CD4-positive, alpha-beta T cell treated with Interleukin-4 for 1 hour (primary cell): ENCODE measurements around the gene LY9.
"Not testable (repeated sequence)": the region's sequence is repeated elsewhere in the genome, so short reads cannot be mapped to it uniquely, and the experiment has no call there.

Source experiments
- DNase-seq, 2 donors: peaks; one replicate each; pipeline ENCODE4 v3.0.0-alpha.2; 2020 to 2022

The LY9 gene

DNA sequence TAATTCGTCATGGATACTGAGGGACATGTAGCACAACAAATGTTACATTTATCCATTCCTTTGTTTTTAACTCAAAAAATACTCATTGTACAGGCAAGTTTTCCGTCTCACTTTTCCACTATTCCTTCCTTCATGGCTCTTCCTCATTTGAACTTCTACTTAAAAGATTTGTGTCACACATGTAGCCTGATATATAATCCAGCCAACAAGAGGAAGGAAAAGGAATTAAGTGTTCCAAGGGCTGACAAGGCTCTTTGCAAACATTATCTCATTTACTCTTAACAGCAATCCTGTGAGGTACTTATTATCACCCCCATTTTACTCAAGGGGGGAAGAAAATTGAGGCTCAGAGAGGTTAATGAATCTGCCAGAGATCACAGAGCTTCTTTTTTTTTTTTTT lies 43.8 kb downstream of the LY9 start:
- no peak for DNase-seq

DNA sequence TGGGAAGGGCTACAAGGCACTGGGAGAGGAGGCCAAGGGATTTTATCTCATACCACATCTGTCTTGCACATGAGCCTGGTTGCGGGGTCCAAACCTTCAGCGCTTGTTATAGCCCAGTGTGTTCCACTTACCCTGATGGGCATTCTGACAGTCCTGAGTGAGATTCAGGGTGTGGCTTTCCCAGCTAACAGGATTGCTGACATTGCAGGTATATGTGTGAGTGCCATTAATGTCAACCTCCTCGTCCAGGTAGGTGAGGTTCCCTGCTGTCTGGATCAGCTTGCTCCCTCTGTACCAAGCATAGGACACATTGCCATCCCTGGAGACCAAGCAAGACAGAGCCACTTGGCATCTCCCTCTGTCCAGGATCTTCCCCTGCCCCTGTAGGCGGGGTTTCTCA lies 45.1 kb downstream of the LY9 start:
- DNase-seq: no peak

DNA sequence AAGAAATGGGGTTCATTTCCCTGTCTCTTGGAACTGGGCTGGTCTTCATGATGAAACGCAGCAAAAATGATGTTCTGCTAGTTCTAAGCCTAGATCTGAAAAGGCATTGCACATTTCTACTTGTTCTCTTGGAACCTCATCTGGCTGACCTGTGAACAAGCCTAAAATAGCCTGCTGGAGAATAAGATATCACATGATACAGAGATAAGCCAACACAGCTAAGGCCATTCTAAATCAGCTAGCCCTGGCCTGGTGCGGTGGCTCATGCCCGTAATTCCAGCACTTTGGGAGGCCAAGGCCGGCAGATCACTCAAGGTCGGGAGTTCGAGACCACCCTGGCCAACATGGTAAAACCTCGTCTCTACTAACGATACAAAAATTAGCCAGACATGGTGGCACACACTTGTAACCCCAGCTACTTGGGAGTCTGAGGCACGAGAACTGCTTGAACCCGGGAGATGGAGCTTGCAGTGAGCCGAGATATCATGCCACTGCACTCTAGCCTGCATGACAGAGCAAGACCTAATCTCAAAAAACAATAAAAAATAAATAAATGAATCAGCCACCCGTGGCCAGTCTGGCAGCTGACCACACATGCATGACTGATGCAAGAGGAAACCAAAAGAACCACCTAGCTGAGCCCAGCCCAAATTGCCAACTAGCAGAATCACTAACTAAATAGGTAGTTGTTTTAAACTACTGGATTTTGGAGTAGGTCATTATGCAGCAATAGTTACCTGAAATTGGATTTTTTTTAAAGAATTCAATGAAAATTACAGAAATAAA lies 48.7 kb downstream of the LY9 start:
- DNase-seq: no peak

DNA sequence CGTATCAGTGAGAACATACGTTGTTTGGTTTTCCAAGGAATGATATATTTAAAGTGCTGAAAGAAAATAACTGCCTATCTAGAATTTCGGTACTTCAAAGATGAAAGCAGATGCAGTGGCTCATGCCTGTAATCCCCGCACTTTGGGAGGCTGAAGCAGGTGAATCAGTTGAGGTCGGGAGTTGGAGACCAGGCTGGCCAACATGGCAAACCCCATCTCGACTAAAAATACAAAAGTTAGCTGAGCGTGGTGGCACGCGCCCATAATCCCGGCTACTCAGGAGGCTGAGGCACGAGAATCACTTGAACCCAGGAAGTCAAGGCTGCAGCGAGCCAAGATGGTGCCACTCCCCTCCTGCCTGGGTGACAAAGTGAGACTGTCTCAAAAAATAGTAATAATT lies 50.3 kb downstream of the LY9 start:
- DNase-seq: no peak

DNA sequence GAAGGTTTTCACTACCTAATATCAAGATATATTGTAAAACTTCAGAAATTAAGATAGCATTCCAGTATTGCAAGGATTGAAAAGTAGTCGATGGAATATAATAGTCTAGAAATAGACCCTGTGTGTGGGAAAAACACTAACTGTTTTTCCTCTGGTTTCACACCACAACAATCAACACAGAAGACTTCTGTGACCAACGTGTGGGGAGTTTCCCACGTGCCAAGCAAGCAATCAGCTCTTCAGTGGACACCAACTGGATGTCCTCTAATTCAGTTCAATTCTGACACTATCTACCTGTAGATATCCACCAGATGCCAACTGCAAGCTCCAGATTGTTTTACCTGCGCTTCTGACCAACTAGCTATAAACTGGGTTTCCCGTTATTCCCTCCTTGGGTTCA lies 54.6 kb downstream of the LY9 start:
- DNase-seq: no peak

DNA sequence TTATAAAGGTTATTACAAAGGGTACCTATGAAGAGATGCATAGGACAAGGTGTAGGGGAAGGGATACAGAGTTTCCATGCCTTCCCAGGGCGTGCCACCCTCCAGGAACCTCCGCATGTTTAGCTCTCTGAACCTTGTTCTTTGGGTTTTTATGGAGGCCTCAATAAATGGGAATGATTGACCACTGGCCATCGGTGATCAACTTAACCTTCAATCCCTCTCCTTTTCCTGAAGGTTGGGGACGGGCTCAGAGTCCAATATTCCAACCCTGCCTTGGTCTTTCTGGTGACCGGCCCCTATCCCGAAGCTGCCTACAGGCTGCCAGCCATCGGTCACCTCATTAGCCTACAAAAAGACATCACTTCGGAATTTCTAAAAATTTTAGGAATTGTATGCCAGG lies 55.0 kb downstream of the LY9 start:
- DNase-seq: no peak

DNA sequence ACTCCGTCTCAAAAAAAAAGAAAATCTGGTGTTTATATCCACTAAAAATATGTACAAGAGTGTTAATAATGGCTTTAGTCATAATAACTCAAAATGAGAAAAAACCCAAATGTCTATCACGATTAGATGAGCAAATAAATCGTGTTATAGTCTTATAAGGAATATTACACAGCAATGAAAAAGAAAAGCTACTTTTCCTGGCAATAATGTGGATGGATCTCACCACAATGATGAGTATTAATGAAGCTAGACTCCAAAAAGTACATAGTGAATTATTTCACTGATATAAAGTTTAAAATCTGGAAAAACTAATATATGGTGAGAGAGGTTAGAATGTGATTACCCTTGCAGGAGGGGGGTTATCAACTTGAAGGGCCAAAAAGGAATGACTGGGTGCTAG lies 57.0 kb downstream of the LY9 start:
- DNase-seq: no peak

DNA sequence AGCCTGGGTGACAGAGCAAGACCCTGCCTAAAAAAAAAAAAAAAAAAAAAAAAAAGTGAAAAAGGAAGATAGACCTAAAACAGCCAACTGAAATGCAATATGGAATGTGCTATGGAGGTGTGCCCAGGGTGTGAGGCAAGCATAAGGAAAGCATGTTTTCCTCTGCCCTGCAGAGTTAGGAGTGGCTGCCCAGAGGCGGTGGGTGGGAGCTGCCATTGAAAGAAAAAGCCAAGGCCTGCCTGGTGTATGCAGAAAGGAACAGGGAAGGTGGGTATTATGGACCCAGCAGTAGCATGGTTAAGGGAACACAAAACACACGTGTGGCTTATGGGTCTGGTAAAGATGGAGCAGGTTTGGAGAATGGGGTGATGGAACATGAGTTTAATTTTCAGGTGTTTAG lies 57.8 kb downstream of the LY9 start:
- no peak for DNase-seq

DNA sequence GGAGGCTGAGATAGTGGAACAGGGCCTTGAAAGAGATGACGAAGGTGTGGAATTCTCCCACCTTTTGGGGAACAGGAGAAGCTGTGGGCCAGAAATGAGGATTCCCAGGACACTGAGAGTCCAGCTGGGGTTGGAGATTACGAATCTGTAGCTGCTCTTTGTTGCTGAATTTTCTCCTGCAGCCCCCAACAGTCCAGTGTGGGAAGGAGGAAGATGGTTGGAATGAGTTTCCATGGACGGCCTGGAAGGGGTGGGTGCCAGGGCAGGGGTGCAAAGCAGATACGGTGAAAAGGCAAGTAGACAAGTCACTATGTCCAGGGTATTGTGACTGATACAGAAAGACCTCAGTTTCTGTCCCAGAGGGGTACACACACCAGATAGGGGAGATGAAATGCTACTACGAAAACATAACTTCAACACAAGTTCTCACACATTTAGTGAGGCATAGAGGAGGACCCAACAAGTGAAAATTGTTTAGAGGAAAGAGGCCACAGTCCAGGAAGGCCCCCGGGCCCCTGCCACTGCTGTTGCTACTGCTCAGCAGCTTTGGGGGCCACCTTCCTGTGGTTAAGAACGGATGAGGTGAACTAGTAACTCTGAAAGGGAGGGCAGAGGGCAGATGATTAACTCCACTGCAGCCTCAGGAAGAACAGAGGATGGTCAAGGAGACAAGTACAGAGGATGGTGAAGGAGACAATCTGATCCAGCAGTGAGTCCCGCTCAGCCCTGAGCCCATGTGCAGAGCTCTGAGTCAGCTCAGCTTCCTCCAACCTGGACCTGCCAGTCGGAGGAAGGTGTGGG lies 59.4 kb downstream of the LY9 start:
- DNase-seq: peak in 1 of 2 donors; percentile 32

DNA sequence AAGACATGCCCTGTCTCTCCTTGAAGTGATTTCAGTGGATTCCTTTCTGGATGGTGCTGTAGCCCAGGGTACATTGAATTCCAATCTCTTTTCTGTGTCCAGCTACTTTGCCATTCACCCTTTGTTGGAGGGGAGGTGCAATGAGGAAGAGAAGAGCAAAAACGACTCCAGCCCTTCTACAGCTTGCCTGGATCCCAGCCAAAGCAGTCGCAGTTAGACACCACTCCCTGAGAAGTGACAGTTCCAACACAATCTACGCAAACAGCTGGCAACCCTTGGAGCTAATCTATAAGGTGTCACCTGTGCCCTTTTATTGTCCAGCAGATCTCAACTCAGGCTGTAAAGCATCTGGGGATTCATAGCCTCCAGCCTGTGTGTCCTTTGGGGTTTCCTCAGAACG lies 62.1 kb downstream of the LY9 start:
- no peak for DNase-seq

DNA sequence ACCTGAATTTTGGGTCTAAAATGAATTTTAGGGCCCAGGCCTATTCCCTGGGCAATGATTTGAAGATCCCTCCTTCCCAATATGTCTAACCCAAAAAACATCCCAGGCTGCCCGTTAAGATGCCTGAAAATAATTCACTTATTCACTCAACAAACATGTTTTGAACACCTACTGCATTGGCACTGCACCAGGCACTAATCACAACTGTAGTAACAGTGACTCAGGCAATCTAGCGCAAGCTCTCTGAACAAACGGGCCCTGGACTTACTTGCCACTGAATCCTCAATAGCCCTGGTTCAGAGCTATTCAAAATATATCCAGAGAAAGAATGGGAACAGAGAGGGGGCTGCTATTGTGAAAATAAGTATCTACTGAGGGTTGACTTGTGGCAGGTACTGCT lies 62.5 kb downstream of the LY9 start:
- no peak for DNase-seq

DNA sequence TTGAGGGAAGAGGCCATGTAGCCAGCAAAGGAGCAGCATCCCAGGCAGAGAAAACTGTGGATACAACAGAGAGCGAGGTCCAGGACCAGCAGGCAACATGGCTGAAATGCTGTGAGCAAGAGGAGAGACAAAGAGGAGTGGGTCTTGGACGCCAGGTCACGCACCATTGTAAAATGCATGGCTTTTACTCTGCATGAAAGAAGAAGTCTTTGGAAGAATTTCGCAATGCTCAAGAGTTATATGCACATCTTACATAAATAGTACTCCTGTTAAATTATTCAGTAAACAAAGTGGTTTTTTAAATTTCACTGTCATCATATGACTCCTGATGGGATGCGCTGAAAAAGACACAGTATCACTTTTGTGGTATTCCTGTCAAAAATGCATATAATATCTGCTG lies 63.2 kb downstream of the LY9 start:
- DNase-seq: no peak

DNA sequence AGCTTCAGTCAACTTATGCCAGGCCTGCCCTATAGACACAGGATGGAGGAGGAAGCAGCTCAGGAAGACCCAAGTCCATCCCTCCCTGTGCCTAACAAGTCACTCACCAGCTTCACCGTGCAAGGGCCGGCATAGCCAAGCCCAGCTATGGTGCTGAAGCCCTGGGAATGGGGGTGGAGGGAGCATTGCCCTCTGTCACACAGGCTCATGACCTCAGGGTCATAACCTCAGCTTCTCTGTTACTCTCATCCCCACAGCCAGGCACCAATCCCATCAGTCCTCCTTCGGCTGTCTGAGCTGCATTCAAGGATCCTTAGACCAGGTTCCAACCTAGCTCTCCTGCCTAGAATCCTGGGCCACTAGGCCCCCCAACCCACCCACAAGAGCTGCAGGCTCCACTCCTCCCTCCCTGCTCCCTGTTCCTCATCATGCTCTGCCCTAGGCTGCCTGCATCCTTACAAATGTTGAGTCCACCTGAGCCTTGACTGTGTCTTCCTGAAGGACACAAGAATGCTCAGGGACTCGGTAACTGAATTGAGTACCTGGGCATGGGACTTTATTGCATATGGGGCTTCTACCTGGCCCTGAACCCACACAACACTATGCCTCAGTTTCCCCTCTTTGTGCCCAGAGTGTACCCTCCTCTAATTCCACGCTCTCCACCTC lies 65.0 kb downstream of the LY9 start:
- DNase-seq: no peak

DNA sequence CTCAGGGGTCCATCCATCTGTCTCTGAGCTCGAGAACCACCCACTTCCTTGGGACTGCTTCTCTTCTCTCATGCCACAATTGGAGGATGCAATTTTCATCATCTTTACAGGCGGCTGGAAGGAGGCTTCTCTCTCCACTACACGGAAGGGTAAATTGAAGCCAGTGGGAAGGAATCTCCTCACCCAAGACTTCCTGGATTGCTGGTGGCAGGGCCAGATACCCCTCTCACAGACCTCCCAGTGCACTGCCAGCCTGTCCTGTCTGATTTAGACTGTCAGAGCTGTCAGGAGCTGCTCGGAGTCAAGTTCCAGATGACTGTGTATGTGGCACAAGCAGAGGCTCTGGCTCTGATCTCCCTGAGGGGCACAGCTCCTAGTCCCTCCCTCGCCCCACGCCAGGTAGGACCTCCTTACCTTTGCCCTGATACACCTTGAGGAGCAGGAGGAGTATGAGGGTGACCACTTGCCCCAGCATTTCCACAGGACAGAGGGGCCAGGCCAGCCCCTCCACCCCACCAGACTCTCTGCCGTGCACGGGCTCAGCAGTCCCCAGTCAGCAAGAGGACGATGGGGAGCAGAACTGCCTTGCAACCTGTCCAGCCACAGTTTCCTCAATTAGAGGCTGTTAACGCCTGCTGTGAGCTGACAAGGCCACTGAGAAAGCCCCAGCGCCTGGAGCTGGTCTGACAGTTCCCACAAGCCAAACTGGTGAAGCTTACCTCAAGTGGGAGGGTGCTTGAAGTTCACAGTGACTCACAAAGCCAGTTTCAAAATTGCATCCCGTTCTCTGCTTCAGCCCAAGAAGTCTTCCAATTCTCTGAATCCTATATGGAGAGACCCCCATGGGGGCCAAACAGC lies 66.5 kb downstream of the LY9 start, which contains the start of gene CD244:
Gene CD244, minus strand, starts transcription at position 685 of the 858 bp plus-strand sequence. Its CDS starts 210 bp downstream, at position 475.
- DNase-seq: peak; percentile 58 to 73

DNA sequence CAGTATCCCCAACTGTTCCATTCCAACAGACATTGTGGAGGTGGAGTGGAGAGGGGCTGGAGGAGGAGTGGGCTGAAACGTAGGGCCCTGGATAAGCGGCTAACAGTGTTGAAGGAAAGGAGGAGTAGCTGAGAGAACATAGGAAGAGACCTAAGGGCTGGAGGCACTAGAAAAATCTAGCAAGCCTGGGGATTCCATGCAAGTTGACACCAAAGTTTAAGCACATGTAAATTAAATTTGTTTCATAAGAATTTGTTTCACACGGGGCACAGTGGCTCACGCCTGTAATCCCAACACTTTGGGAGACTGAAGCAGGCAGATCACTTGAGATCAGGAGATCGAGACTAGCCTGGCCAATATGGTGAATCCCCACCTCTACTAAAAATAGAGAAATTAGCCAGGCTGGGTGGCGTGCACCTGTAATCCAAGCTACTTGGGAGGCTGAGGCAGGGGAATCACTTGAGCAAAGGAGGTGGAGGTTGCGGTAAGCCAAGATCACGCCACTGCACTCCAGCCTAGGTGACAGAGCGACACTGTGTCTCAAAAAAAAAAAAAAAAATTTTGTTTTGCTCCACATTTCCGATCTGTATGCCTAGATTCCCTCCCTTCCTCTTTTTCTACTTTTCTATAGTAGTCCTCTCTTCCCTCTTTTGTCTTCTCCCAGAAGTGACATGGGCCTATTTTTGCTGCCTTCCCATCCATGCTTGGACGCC lies 67.2 kb downstream of the LY9 start:
- no peak for DNase-seq

DNA sequence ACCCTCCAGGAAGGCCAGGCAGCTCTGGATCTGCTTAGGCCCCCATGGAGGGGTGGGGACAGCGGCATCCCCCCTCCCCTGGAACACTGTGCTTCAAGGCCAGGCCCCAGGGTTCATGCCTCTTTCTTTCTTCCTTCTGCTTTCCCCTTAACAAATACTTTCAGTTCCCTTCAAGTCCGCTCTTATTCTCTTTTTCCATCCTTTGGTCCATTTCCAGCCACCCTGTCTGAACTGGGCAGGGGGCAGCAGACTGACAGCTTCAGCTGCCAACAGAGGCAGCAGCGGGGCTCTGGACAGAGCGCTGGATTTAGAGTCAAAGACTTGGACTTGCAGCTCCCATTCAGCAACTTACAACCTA lies 67.8 kb downstream of the LY9 start:
- DNase-seq: no peak

DNA sequence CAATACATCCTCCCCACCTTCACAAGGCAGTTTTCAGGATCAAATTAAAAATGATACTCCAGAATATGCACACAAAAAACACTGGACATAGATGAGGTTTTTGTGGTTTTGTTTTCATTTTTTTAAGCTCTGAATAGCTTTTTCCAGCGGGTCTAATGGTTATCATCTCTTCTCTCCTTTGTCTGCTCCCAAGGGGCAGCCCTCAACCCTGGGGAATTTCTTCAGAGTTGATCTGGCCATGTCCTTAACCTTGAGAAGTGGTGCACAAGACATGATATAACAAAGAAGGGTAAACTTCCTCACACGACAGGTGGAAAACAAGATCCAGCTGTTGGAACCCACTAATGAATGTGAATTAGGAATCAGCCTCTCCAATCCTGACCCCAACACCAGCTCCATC lies 68.2 kb downstream of the LY9 start:
- DNase-seq: no peak

DNA sequence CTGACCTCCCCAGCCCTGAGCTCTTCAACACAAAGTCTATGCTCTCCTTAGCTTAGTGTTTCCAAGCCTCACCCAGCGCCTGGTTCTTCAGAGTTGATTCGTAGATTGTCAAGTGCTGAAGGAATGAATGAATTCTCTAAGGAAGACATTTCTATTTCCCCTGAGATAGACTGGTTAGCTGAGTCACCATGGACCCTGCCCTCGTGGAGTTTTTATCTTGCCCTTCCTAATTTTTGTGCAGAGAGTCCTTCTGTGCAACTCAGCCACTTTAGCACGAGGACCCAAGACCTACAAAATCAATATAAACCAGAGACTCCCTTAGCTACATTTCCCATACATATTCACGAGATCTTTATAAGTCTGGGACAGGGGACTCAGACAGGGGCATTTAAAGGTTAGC lies 69.4 kb downstream of the LY9 start:
- DNase-seq: no peak

DNA sequence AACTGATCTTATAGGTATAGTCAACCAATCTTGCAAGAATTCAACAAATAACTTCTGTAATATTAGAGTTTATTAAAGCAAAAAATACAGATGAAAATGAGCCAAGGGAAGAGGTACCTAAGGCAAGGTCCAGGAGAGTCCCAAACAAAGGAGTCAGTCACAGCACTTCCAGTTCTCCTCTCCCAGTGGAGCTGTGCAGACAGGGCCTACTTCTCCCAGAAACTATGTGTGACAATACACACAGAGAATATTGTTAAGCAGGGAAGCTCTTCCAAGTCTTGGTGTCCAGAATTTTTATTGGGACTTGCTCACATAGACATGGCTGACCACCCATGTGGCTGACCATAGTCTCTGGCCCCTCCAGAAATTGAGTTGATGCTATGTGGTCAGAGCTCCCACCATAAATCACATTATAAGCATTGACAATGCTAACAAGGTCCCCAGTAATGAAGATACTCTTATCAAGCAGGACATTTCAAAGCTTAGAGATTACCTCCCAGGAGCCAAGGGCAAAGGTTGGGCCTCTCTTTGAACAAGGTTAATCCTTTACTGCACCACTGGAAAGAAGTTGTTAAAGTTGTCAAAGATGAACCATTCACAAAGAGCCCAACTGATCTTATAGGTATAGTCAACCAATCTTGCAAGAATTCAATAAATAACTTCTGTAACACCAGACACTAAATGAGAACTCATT lies 70.2 kb downstream of the LY9 start:
- no peak for DNase-seq

DNA sequence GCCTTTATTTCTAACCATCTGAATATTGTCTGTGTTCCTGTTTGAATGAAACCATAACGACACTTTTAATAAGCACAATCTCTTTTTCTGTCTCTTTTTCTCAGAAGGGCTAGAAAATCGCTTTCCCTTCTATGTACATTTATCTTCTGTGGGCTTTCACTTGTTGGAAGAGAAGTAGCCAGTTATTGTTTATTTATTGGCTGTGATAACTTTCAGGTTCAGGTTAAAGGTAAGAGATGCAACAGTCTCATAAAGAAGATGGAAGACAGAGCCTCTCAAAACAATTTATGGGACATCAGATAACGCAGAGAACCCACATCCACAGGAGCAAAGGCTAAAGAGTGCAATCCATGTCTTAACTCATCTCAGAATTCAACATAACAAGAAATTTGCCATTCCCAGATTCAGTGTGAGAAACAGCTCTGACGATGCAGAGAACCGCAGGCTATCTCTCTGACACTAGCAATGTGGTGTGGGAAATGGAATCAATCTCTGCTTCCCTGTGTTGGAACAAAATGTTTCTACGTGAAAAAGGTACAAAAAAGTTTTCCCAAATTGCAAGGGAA lies 70.8 kb downstream of the LY9 start:
- DNase-seq: no peak

DNA sequence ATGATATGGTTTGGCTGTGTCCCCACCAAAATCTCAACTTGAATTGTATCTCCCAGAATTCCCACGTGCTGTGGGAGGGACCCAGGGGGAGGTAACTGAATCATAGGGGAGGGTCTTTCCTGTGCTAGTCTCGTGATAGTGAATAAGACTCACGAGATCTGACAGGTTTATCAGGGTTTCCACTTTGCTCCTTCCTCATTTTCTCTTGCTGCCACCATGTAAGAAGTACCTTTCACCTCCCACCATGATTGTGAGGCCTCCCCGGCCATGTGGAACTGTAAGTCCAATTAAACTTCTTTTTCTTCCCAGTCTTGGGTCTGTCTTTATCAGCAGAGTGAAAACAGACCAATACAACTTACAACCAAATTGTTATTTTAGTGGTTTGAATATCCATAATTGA lies 71.7 kb downstream of the LY9 start:
- not testable (repeated sequence) for DNase-seq
